WTC11 (cell line): ENCODE measurements around the gene POLA1.

Source experiments
- CTCF ChIP-seq: fragments of 200-600 bp; IDR thresholded peaks from 2 replicates; pipeline ENCODE4 v1.8.0; 2022; ENCODE audit warnings: antibody characterized with exemption
- E2F1 ChIP-seq: sonication (generic); formaldehyde crosslinking; IDR thresholded peaks from 2 replicates; pipeline ENCODE4 v1.8.0; 2022; ENCODE audit warnings: mild to moderate bottlenecking, missing genetic modification reagents
- E2F5 ChIP-seq: sonication (generic); formaldehyde crosslinking; IDR thresholded peaks from 2 replicates; pipeline ENCODE4 v1.8.1; 2022; ENCODE audit warnings: mild to moderate bottlenecking, moderate library complexity, missing genetic modification reagents
- FOXJ3 ChIP-seq: sonication (generic); formaldehyde crosslinking; IDR thresholded peaks from 2 replicates; pipeline ENCODE4 v1.9.0; 2021; ENCODE audit warnings: missing genetic modification reagents, mild to moderate bottlenecking, borderline replicate concordance
- FOXP4 ChIP-seq: sonication (generic); formaldehyde crosslinking; IDR thresholded peaks from 2 replicates; pipeline ENCODE4 v1.8.0; 2022; ENCODE audit warnings: mild to moderate bottlenecking, missing genetic modification reagents
- HMGXB4 ChIP-seq: sonication (generic); formaldehyde crosslinking; IDR thresholded peaks from 2 replicates; pipeline ENCODE4 v1.8.1; 2023; ENCODE audit warnings: mild to moderate bottlenecking, moderate library complexity, missing genetic modification reagents
- NFYB ChIP-seq: sonication (generic); formaldehyde crosslinking; conservative IDR thresholded peaks from 2 replicates; pipeline ENCODE4 v1.8.0; 2022; ENCODE audit warnings: low read depth, missing genetic modification reagents
- NR2C2 ChIP-seq: sonication (generic); formaldehyde crosslinking; IDR thresholded peaks from 2 replicates; pipeline ENCODE4 v1.8.0; 2022; ENCODE audit warnings: mild to moderate bottlenecking, missing genetic modification reagents
- STAT6 ChIP-seq: sonication (generic); formaldehyde crosslinking; conservative IDR thresholded peaks from 2 replicates; pipeline ENCODE4 v1.8.1; 2023; ENCODE audit warnings: mild to moderate bottlenecking, low read depth, missing genetic modification reagents, moderate library complexity
- TEAD4 ChIP-seq: sonication (generic); formaldehyde crosslinking; IDR thresholded peaks from 2 replicates; pipeline ENCODE4 v1.8.0; 2022; ENCODE audit warnings: mild to moderate bottlenecking, missing genetic modification reagents
- USF2 ChIP-seq: sonication (generic); formaldehyde crosslinking; IDR thresholded peaks from 2 replicates; pipeline ENCODE4 v1.8.1; 2023; ENCODE audit warnings: mild to moderate bottlenecking, missing genetic modification reagents, moderate library complexity

- no peak for TF ChIP-seq CTCF
- TF ChIP-seq E2F1 (CRISPR knock-in tag): no peak
- no peak for TF ChIP-seq FOXJ3 (CRISPR knock-in tag)
- no peak for TF ChIP-seq HMGXB4 (CRISPR knock-in tag)
- no peak for TF ChIP-seq TEAD4 (CRISPR knock-in tag)
- no peak for TF ChIP-seq E2F5 (CRISPR knock-in tag)
- TF ChIP-seq STAT6 (CRISPR knock-in tag): no peak
- TF ChIP-seq USF2 (CRISPR knock-in tag): no peak
- no peak for TF ChIP-seq NR2C2 (CRISPR knock-in tag)
- TF ChIP-seq FOXP4 (CRISPR knock-in tag): no peak
- no peak for TF ChIP-seq NFYB
Observed at GRCh38 chrX:24862343-24862742, 168.6 kb downstream of the POLA1 start.
